ENCODE data around the gene TPI1. TPM values are rescaled to one million over a fixed set of nuclear protein-coding genes. Genes with fewer than 3 reads are reported as not detected.

The TPI1 gene
- total RNA-seq (2021; fragmentation: NEBNext Ultra II Directional; extraction: Animal tissue kit (Norgen Biotek cat#: 25700)) (902 and 910 TPM in 2 replicates), polyA plus RNA-seq (2011; rRNA removed) (2,591 and 3,018 TPM in 2 replicates), polyA minus RNA-seq (2011; rRNA and poly(A)+ RNA removed) (2,114 and 2,462 TPM in 2 replicates)
- 1,965 TPM for polyA plus RNA-seq (2011; cell fraction: cytosol; rRNA removed)
- 2,364 TPM for polyA plus RNA-seq (2011; cell fraction: nucleus; rRNA removed)
- polyA plus RNA-seq (2012, experiment 1 of 2): 941 to 1,281 TPM (median 1,168 TPM) in 4 replicates
- polyA plus RNA-seq (2012, experiment 2 of 2): 1,637 TPM
- polyA plus RNA-seq (2013, experiment 1 of 2): 844 TPM
- 780 TPM for polyA plus RNA-seq (2013, experiment 2 of 2)
- polyA minus RNA-seq (2011; cell fraction: cytosol; rRNA and poly(A)+ RNA removed): 467 TPM
- polyA minus RNA-seq (2011; cell fraction: nucleus; rRNA and poly(A)+ RNA removed): 555 TPM
- long read RNA-seq, experiment 1, transcript TPI1-201 (7 exons, 1,763 nt): major isoform, 366 of 968 reads
- long read RNA-seq, experiment 1, transcript TPI1-204 (2 exons, 427 nt): minor isoform, 19 of 968 reads
- long read RNA-seq, experiment 1, partial matches to known transcripts: 530 of 968 reads
- long read RNA-seq, experiment 1, other reads (novel, unspliced or antisense): 53 of 968 reads
- long read RNA-seq, experiment 2, transcript TPI1-201 (7 exons, 1,763 nt): major isoform, 2,048 of 2,180 reads
- long read RNA-seq, experiment 2, partial matches to known transcripts: 98 of 2,180 reads
- long read RNA-seq, experiment 2, other reads (novel, unspliced or antisense): 31 of 2,180 reads

DNA sequence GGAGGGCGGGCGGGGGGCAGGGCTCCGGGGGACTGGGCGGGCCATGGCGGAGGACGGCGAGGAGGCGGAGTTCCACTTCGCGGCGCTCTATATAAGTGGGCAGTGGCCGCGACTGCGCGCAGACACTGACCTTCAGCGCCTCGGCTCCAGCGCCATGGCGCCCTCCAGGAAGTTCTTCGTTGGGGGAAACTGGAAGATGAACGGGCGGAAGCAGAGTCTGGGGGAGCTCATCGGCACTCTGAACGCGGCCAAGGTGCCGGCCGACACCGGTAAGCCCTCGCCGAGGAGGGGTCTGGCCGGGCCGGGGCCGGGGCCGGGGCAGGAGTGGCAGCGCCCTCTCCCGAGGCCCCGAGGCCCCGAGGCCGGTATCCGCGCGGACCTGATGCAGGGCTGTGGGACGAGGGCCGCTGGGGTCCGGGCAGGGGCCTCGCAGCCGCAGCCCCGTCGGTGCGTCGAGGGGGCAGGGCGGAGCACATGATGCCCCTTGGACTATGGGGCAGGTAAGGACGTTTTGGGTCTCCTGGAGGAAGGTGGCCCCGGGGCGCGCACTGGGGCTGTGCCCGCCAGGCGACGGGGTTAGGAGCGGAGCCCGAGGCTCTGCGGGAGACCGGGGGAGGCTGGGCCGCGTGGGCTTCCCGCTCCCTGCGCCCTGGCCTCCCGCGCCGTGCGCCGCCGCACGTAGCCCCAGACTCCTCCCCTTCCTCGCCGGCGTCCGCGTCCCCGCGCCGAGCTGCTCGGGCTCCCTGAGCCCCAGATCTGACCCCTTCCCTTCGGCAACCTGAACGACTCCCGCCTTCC is at the start of gene TPI1:
Gene TPI1 (plus strand): TSS at position 119 of the 798 bp plus-strand sequence. CDS start 36 bp downstream, at position 155.
- peak within 1 kb of the TSS; percentile 60 to 85 (median 82) for H3K9ac ChIP-seq (replicated peaks in 1 of 4; ENCODE audit: extremely low read depth in 1 of 4, low read depth in 3 of 4, low read length in 3 of 4)
- peak within 1 kb of the TSS; percentile 84 to 98 (median 86) for H3K4me3 ChIP-seq (ENCODE audit: extremely low read depth in 1 of 4, insufficient read depth in 2 of 4, low read depth in 3 of 4, low read length in 4 of 4)
- peak within 1 kb of the TSS; percentile 73; the same call in 1 of the 2 replicates for H2BK5ac ChIP-seq (ENCODE audit: low read depth, low read length)
- H2AFZ ChIP-seq (ENCODE audit: low read length): no peak within 1 kb of the TSS
- peak within 1 kb of the TSS; percentile 71 for H3K27ac ChIP-seq (ENCODE audit: low read depth, low read length)
- peak within 1 kb of the TSS; percentile 87 for H4K91ac ChIP-seq (replicated peaks; ENCODE audit: insufficient read length, low read length)
- H3K56ac ChIP-seq (replicated peaks; ENCODE audit: insufficient read length, low read depth, low read length): peak within 1 kb of the TSS; percentile 78
- peak within 1 kb of the TSS; percentile 78; the same call in 1 of the 2 replicates for H2BK12ac ChIP-seq (ENCODE audit: low read depth, low read length)
- H2AK5ac ChIP-seq (ENCODE audit: low read depth, low read length): no peak within 1 kb of the TSS
- 0 out of 2 replicates have a peak, but pooled peaks cover 4% of the 10 kb centered on the region for H3K79me1 ChIP-seq (ENCODE audit: low read depth, low read length)
- H3K18ac ChIP-seq (ENCODE audit: extremely low read depth, low read length): peak within 1 kb of the TSS; percentile 94
- H2BK20ac ChIP-seq (ENCODE audit: low read length): no peak within 1 kb of the TSS
- peaks cover 25 to 30% of the 10 kb centered on the region in 2 experiments for H4K20me1 ChIP-seq (replicated peaks in 1 of 2; ENCODE audit: control insufficient read depth in 1 of 2, insufficient read depth in 2 of 2, low read length in 2 of 2)
- H4K8ac ChIP-seq (ENCODE audit: extremely low read depth, insufficient read depth, low read length): peak within 1 kb of the TSS; percentile 71; the same call in 1 of the 2 replicates
- peak in 1 of 2 experiments; percentile 67 for DNase-seq (ENCODE audit: low read depth in 1 of 2, low spot score in 2 of 2)
- no peak within 1 kb of the TSS for H3K14ac ChIP-seq (ENCODE audit: insufficient read length)
- WGBS, 2 experiments (ENCODE audit: extremely low coverage in 1 of 2, insufficient coverage in 1 of 2, insufficient read length in 1 of 2, insufficient replicate concordance in 2 of 2, low coverage in 1 of 2, low lambda C conversion rate in 2 of 2, missing lambda C conversion rate in 1 of 2): 1% methylated on average over 60 of the region's 86 CpGs; no CpG with 5 or more reads in 1 of the 2 experiments
- CTCF ChIA-PET (ENCODE audit: partially characterized antibody): interaction anchor here (0.8 to 10.4 kb wide), 17 partner anchors 10 to 113 kb away, joined by 3 to 216 read pairs (median 15); partner anchors contain the start of genes C12orf57 and RNU7-1
- H3K27me3 ChIP-seq (replicated peaks in 1 of 4; ENCODE audit: control insufficient read depth in 3 of 4, extremely low read depth in 1 of 4, insufficient read depth in 3 of 4, low read length in 3 of 4): no peaks in the 10 kb centered on the region
- peaks cover 18% of the 10 kb centered on the region for H3K23me2 ChIP-seq (ENCODE audit: low read depth, low read length)
- H2BK120ac ChIP-seq (replicated peaks; ENCODE audit: low read depth, low read length): peak within 1 kb of the TSS; percentile 61
- H3K4me1 ChIP-seq (replicated peaks in 1 of 4; ENCODE audit: control insufficient read depth in 3 of 4, insufficient read depth in 4 of 4, low read length in 3 of 4): peaks cover 7 to 48% (median 25%) of the 10 kb centered on the region in 4 experiments
- H3K79me2 ChIP-seq (ENCODE audit: control insufficient read depth in 1 of 2, insufficient read depth in 2 of 2, low read length in 2 of 2): peaks cover 0 to 22% of the 10 kb centered on the region in 2 experiments; a peak in 2 of 4 replicates
- H3K9me3 ChIP-seq (ENCODE audit: insufficient read depth in 2 of 2, low read depth in 1 of 2, low read length in 1 of 2): no peaks in the 10 kb centered on the region
- H3K4ac ChIP-seq (replicated peaks; ENCODE audit: insufficient read length, low read depth, low read length): peak within 1 kb of the TSS; percentile 93
- peak within 1 kb of the TSS; percentile 93 to 94 for H3K4me2 ChIP-seq (ENCODE audit: insufficient read depth in 1 of 2, low read depth in 2 of 2, low read length in 2 of 2)
- no peak within 1 kb of the TSS for H3K23ac ChIP-seq (ENCODE audit: insufficient read length)
- H2BK15ac ChIP-seq (ENCODE audit: low read length): peak within 1 kb of the TSS; percentile 88; the same call in 1 of the 2 replicates
- POLR2A ChIA-PET (ENCODE audit: partially characterized antibody): interaction anchor here (0.5 to 18.9 kb wide), 37 partner anchors 8 to 333 kb away, joined by 3 to 588 read pairs (median 6); partner anchors contain the start of genes ATN1, C12orf57, CDCA3 and COPS7A
- H4K5ac ChIP-seq (ENCODE audit: insufficient read length, low read depth, low read length): peak within 1 kb of the TSS; percentile 53
- peaks cover 8 to 52% (median 27%) of the 10 kb centered on the region in 4 experiments for H3K36me3 ChIP-seq (ENCODE audit: control insufficient read depth in 2 of 4, insufficient read depth in 4 of 4, low read length in 3 of 4)
- no peak for FAIRE-seq
- TF ChIP-seq CHD1 (IDR thresholded peaks at IDR 0.05; ENCODE audit: low read depth, low read length): no peak
- peak; percentile 94 for TF ChIP-seq PHF8 (conservative IDR thresholded peaks at IDR 0.05; ENCODE audit: low read depth, low read length)
- no peak for TF ChIP-seq NANOG (IDR thresholded peaks at IDR 0.05; ENCODE audit: insufficient read depth, low read depth, low read length, poor library complexity, severe bottlenecking)
- no peak for TF ChIP-seq SAP30 (IDR thresholded peaks at IDR 0.05; ENCODE audit: insufficient read depth, insufficient replicate concordance, low read length)
- TF ChIP-seq RBBP5 (IDR thresholded peaks at IDR 0.05; ENCODE audit: borderline replicate concordance, low read depth, low read length): no peak
- TF ChIP-seq EZH2 (IDR thresholded peaks at IDR 0.05; ENCODE audit: low read depth, low read length, severe bottlenecking): no peak

Measured in H1 (cell line).